H1 (cell line): ENCODE data around the gene SIAH3. TPM values are rescaled to one million over a fixed set of nuclear protein-coding genes. Genes with fewer than 3 reads are reported as not detected.

ENCODE experiments used
- CTCF ChIA-PET: fragments of 300-600 bp; sonication (Branson Sonifier 250); formaldehyde crosslinking; loops from one replicate; lab custom pipeline; 2021; ENCODE audit not compliant: partially characterized antibody; lab: Charles Lee
- POLR2A ChIA-PET: fragments of 300-600 bp; sonication (Branson Sonifier 250); formaldehyde crosslinking; loops from one replicate; lab custom pipeline; 2021; ENCODE audit warnings: inconsistent platforms; ENCODE audit not compliant: partially characterized antibody; lab: Charles Lee
- DNase-seq, 2 experiments: peaks; one replicate each; pipeline versions ENCODE4 v3.0.0 to v3.0.0-alpha.2; 2010 to 2022; ENCODE audit warnings: low spot score in 2 of 2, low read depth in 1 of 2, mixed read lengths in 1 of 2
- FAIRE-seq: peaks from 2 replicates; lab custom pipeline; 2011; peaks lifted over from hg19 to GRCh38; lab: Jason Lieb, UNC
- H2AFZ ChIP-seq: 2 replicates; pipeline ENCODE4 v1.8.1; 2012; ENCODE audit warnings: low read length, inconsistent platforms
- H2AK5ac ChIP-seq: 2 replicates; pipeline ENCODE4 v1.6.1; 2013; ENCODE audit warnings: low read depth, low read length
- H2BK120ac ChIP-seq: replicated peaks from 2 replicates; pipeline ENCODE3; 2013; ENCODE audit warnings: low read depth, low read length, inconsistent platforms
- H2BK12ac ChIP-seq: 2 replicates; pipeline ENCODE4 v1.6.1; 2013; ENCODE audit warnings: low read depth, low read length
- H2BK15ac ChIP-seq: 2 replicates; pipeline ENCODE4 v1.6.1; 2013; ENCODE audit warnings: low read length
- H2BK20ac ChIP-seq: 2 replicates; pipeline ENCODE4 v1.6.1; 2013; ENCODE audit warnings: low read length
- H2BK5ac ChIP-seq: 2 replicates; pipeline ENCODE4 v1.6.1; 2013; ENCODE audit warnings: low read depth, low read length
- H3K14ac ChIP-seq: 2 replicates; pipeline ENCODE4 v1.6.1; 2013; ENCODE audit warnings: inconsistent platforms; ENCODE audit not compliant: insufficient read length
- H3K18ac ChIP-seq: 2 replicates; pipeline ENCODE4 v1.6.1; 2013; ENCODE audit warnings: low read length; ENCODE audit errors: extremely low read depth
- H3K23ac ChIP-seq: 2 replicates; pipeline ENCODE4 v1.6.1; 2013; ENCODE audit warnings: inconsistent platforms; ENCODE audit not compliant: insufficient read length
- H3K23me2 ChIP-seq: 2 replicates; pipeline ENCODE4 v1.6.1; 2013; ENCODE audit warnings: low read depth, low read length
- H3K27ac ChIP-seq: 2 replicates; pipeline ENCODE4 v1.6.1; 2011; ENCODE audit warnings: low read depth, low read length, inconsistent platforms
- H3K27me3 ChIP-seq, 4 experiments: replicated peaks in 1 of 4; 1 replicate in 1 of 4; 2 replicates in 3 of 4; pipeline versions ENCODE4 v1.6.1 to v1.8.1; 2011 to 2013; ENCODE audit warnings: low read length in 3 of 4, mild to moderate bottlenecking in 3 of 4, inconsistent platforms in 2 of 4, mixed read lengths in 2 of 4, moderate library complexity in 1 of 4; ENCODE audit not compliant: control insufficient read depth in 3 of 4, insufficient read depth in 3 of 4; ENCODE audit errors: extremely low read depth in 1 of 4
- H3K36me3 ChIP-seq, 4 experiments: 2 replicates each; pipeline versions ENCODE4 v1.6.1 to v1.8.1; 2011 to 2013; ENCODE audit warnings: mild to moderate bottlenecking in 4 of 4, low read length in 3 of 4, moderate library complexity in 2 of 4, control low read depth in 1 of 4, inconsistent platforms in 1 of 4; ENCODE audit not compliant: insufficient read depth in 4 of 4, control insufficient read depth in 2 of 4
- H3K4ac ChIP-seq: replicated peaks from 2 replicates; pipeline ENCODE3; 2013; ENCODE audit warnings: low read length, low read depth, mixed read lengths, inconsistent platforms; ENCODE audit not compliant: insufficient read length
- H3K4me1 ChIP-seq, 4 experiments: replicated peaks in 1 of 4; 1 replicate in 1 of 4; 2 replicates in 3 of 4; pipeline versions ENCODE4 v1.6.1 to v1.8.1; 2011 to 2013; ENCODE audit warnings: low read length in 3 of 4, inconsistent platforms in 2 of 4, mixed read lengths in 1 of 4; ENCODE audit not compliant: insufficient read depth in 4 of 4, control insufficient read depth in 3 of 4
- H3K4me2 ChIP-seq, 2 experiments: 2 replicates each; pipeline versions ENCODE4 v1.6.1 to v1.8.1; 2011 to 2013; ENCODE audit warnings: low read depth in 2 of 2, low read length in 2 of 2, control low read depth in 1 of 2, inconsistent platforms in 1 of 2, mild to moderate bottlenecking in 1 of 2; ENCODE audit not compliant: insufficient read depth in 1 of 2
- H3K4me3 ChIP-seq, 4 experiments: fragments of 200-600, 300-600 bp in 1 of 4; sonication (generic), shearing (Covaris generic), sonication (Bioruptor Twin) in 1 of 4; 2 replicates each; pipeline versions ENCODE4 v1.5.1 to v1.8.1; 2011 to 2016; ENCODE audit warnings: low read length in 4 of 4, low read depth in 3 of 4, control low read depth in 2 of 4, inconsistent platforms in 2 of 4, mild to moderate bottlenecking in 2 of 4, mixed read lengths in 1 of 4, moderate library complexity in 1 of 4; ENCODE audit not compliant: insufficient read depth in 2 of 4; ENCODE audit errors: extremely low read depth in 1 of 4
- H3K56ac ChIP-seq: replicated peaks from 2 replicates; pipeline ENCODE3; 2013; ENCODE audit warnings: low read depth, mild to moderate bottlenecking, mixed read lengths, low read length, inconsistent platforms; ENCODE audit not compliant: insufficient read length
- H3K79me1 ChIP-seq: 2 replicates; pipeline ENCODE4 v1.6.1; 2013; ENCODE audit warnings: low read depth, low read length, control low read depth
- H3K79me2 ChIP-seq, 2 experiments: 2 replicates each; pipeline versions ENCODE4 v1.6.1 to v1.8.1; 2012 to 2013; ENCODE audit warnings: low read length in 2 of 2, mild to moderate bottlenecking in 2 of 2, inconsistent platforms in 1 of 2; ENCODE audit not compliant: insufficient read depth in 2 of 2, control insufficient read depth in 1 of 2
- H3K9ac ChIP-seq, 4 experiments: replicated peaks in 1 of 4; 1 replicate in 1 of 4; 2 replicates in 3 of 4; pipeline versions ENCODE4 v1.6.1 to v1.8.1; 2011 to 2013; ENCODE audit warnings: low read depth in 3 of 4, low read length in 3 of 4, control low read depth in 2 of 4, mild to moderate bottlenecking in 2 of 4, moderate library complexity in 2 of 4, inconsistent platforms in 1 of 4; ENCODE audit errors: extremely low read depth in 1 of 4
- H3K9me3 ChIP-seq, 2 experiments: 2 replicates each; pipeline versions ENCODE4 v1.6.1 to v1.8.1; 2012 to 2013; ENCODE audit warnings: mild to moderate bottlenecking in 2 of 2, moderate library complexity in 2 of 2, control low read depth in 1 of 2, inconsistent platforms in 1 of 2, low read depth in 1 of 2, low read length in 1 of 2, mixed read lengths in 1 of 2; ENCODE audit not compliant: insufficient read depth in 2 of 2
- H4K20me1 ChIP-seq, 2 experiments: replicated peaks in 1 of 2; 2 replicates each; pipeline versions ENCODE3 to v1.8.1; 2011 to 2013; ENCODE audit warnings: inconsistent platforms in 2 of 2, low read length in 2 of 2, mild to moderate bottlenecking in 1 of 2; ENCODE audit not compliant: insufficient read depth in 2 of 2, control insufficient read depth in 1 of 2
- H4K5ac ChIP-seq: 2 replicates; pipeline ENCODE4 v1.6.1; 2013; ENCODE audit warnings: low read length, low read depth, mixed read lengths, inconsistent platforms; ENCODE audit not compliant: insufficient read length
- H4K8ac ChIP-seq: 2 replicates; pipeline ENCODE4 v1.8.0; 2013; ENCODE audit warnings: mild to moderate bottlenecking, moderate library complexity, low read length, inconsistent platforms; ENCODE audit not compliant: insufficient read depth; ENCODE audit errors: extremely low read depth
- H4K91ac ChIP-seq: replicated peaks from 2 replicates; pipeline ENCODE3; 2013; ENCODE audit warnings: low read length, mixed read lengths, inconsistent platforms; ENCODE audit not compliant: insufficient read length
- CBX8 ChIP-seq: fragments of 300-800, 300-1000 bp; sonication (generic); IDR thresholded peaks from 2 replicates; pipeline ENCODE4 v1.7.1; 2016; ENCODE audit warnings: low read depth, low read length, borderline replicate concordance
- CHD1 ChIP-seq: IDR thresholded peaks from 2 replicates; pipeline ENCODE4 v1.6.1; 2012; ENCODE audit warnings: low read depth, low read length, improper control_type of control experiment
- EGR1 ChIP-seq: IDR thresholded peaks from 2 replicates; pipeline ENCODE4 v1.6.1; 2011; ENCODE audit warnings: low read depth, low read length, borderline replicate concordance
- EP300 ChIP-seq, 2 experiments: IDR thresholded peaks; 1 replicate in 1 of 2; 2 replicates in 1 of 2; pipeline ENCODE4 v1.6.1; 2011 to 2012; ENCODE audit warnings: low read depth in 2 of 2, low read length in 2 of 2, mild to moderate bottlenecking in 2 of 2, borderline replicate concordance in 1 of 2, inconsistent platforms in 1 of 2, moderate library complexity in 1 of 2
- EZH2 ChIP-seq: fragments of 200-600 bp; sonication (generic); IDR thresholded peaks from 2 replicates; pipeline ENCODE4 v1.7.1; 2012; ENCODE audit warnings: low read depth, mild to moderate bottlenecking, moderate library complexity, low read length, inconsistent platforms; ENCODE audit not compliant: severe bottlenecking
- KDM1A ChIP-seq: fragments of 200-600, 300-600 bp; sonication (generic); IDR thresholded peaks from 2 replicates; pipeline ENCODE4 v1.7.1; 2016; ENCODE audit warnings: mild to moderate bottlenecking, low read length, borderline replicate concordance
- KDM4A ChIP-seq: IDR thresholded peaks from one replicate; pipeline ENCODE4 v1.7.1; 2012; ENCODE audit warnings: low read depth, mild to moderate bottlenecking, moderate library complexity, low read length, inconsistent platforms; ENCODE audit not compliant: severe bottlenecking
- NANOG ChIP-seq: IDR thresholded peaks from 2 replicates; pipeline ENCODE4 v1.6.1; 2011; ENCODE audit warnings: low read length, low read depth, mild to moderate bottlenecking, inconsistent platforms; ENCODE audit not compliant: insufficient read depth, poor library complexity, severe bottlenecking
- POU5F1 ChIP-seq: IDR thresholded peaks from 2 replicates; pipeline ENCODE4 v1.6.1; 2011; ENCODE audit warnings: low read depth, mild to moderate bottlenecking, low read length, moderate library complexity
- SIN3A ChIP-seq, 2 experiments: IDR thresholded peaks in 1 of 2; conservative IDR thresholded peaks in 1 of 2; 2 replicates each; pipeline ENCODE4 v1.6.1; 2011 to 2012; ENCODE audit warnings: low read length in 2 of 2, improper control_type of control experiment in 1 of 2, low read depth in 1 of 2, mild to moderate bottlenecking in 1 of 2
- SP2 ChIP-seq: IDR thresholded peaks from 2 replicates; pipeline ENCODE4 v1.6.1; 2012; ENCODE audit warnings: mild to moderate bottlenecking, low read length, inconsistent platforms
- TBP ChIP-seq: IDR thresholded peaks from 2 replicates; pipeline ENCODE4 v1.6.1; 2011; ENCODE audit warnings: low read depth, low read length, improper control_type of control experiment
- TCF12 ChIP-seq: IDR thresholded peaks from 2 replicates; pipeline ENCODE4 v1.6.1; 2011; ENCODE audit warnings: low read depth, mild to moderate bottlenecking, low read length
- TEAD4 ChIP-seq: IDR thresholded peaks from 2 replicates; pipeline ENCODE4 v1.6.1; 2012; ENCODE audit warnings: low read depth, low read length, inconsistent platforms, mixed read lengths
- WGBS, 2 experiments: shearing (Covaris generic) in 1 of 2; methylation state at CpG; one replicate each; pipeline versions ENCODE4 v1.1.6 to v1.1.7; 2013 to 2015; ENCODE audit warnings: low lambda C conversion rate in 2 of 2, mixed read lengths in 2 of 2, inconsistent platforms in 1 of 2, low coverage in 1 of 2, missing lambda C conversion rate in 1 of 2; ENCODE audit not compliant: insufficient replicate concordance in 2 of 2, insufficient coverage in 1 of 2, insufficient read length in 1 of 2; ENCODE audit errors: extremely low coverage in 1 of 2, missing lambda C conversion rate in 1 of 2; 5-methylcytosine and 5-hydroxymethylcytosine counted together
- polyA plus RNA-seq, 7 experiments: library from polyadenylated mRNA; depleted of rRNA in 3 of 7; stranded (reverse) in 5 of 7; unstranded in 2 of 7; fragments of >200 nt in 5 of 7; fragments of 200-250 nt in 2 of 7; gene quantifications; 1 replicate in 5 of 7; 2 replicates in 1 of 7; 4 replicates in 1 of 7; pipeline versions ENCODE4 v1.2.1 to v1.2.3, GENCODE V29; 2011 to 2013; ENCODE audit warnings: missing spikeins in 2 of 7, mixed read lengths in 2 of 7
- total RNA-seq: library from RNA; stranded (reverse); fragmentation: NEBNext Ultra II Directional; extraction: Animal tissue kit (Norgen Biotek cat#: 25700); gene quantifications from 2 replicates; pipeline ENCODE4 v1.2.1, GENCODE V29; 2021

SIAH3 gene
- total and polyA plus RNA-seq, 2 of the 8 experiments (the other 6 are each of a cell fraction or from before 2014, with no cell fraction given), result 0.15 to 0.17 TPM

- H2BK120ac ChIP-seq, result peak overlapping the region; percentile 36
- WGBS, 2 experiments, result 98% methylated on average over 5 of the region's 5 CpGs; no CpG with 5 or more reads in 1 of the 2 experiments
- no peaks in the 10 kb centered on the region for H4K20me1 ChIP-seq
- no peak for FAIRE-seq
- DNase-seq, result peak in 1 of 2 experiments; percentile 19
- no peaks in the 10 kb centered on the region for H3K36me3 ChIP-seq
- no peak overlapping the region for H3K4ac ChIP-seq
- no peaks in the 10 kb centered on the region for H3K9me3 ChIP-seq
- H3K4me2 ChIP-seq, result no peak overlapping the region
- ChIA-PET POLR2A (no interaction called here), CTCF (interaction anchor here (2.5 kb wide), 1 partner anchor 23 kb away, joined by 9 read pairs; no protein-coding TSS in a partner anchor)
- no peaks in the 10 kb centered on the region for H3K27me3 ChIP-seq
- no peaks in the 10 kb centered on the region for H3K79me1 ChIP-seq
- no peak overlapping the region for H2AFZ ChIP-seq
- no peak overlapping the region for H4K8ac ChIP-seq
- H4K5ac ChIP-seq, result no peak overlapping the region
- H2BK20ac ChIP-seq, result no peak overlapping the region
- no peak overlapping the region for H3K23ac ChIP-seq
- H4K91ac ChIP-seq, result no peak overlapping the region
- peak overlapping the region; percentile 45; the same call in 1 of the 2 replicates for H2BK12ac ChIP-seq
- H3K4me3 ChIP-seq, result no peak overlapping the region
- H3K4me1 ChIP-seq, result peaks cover 0 to 10% (median 5%) of the 10 kb centered on the region in 4 experiments; a peak in 4 of 7 replicates
- H2BK15ac ChIP-seq, result no peak overlapping the region; the same call in 1 of the 2 replicates
- no peak overlapping the region for H3K56ac ChIP-seq
- H2BK5ac ChIP-seq, result no peak overlapping the region
- no peaks in the 10 kb centered on the region; a peak in 1 of 4 replicates for H3K79me2 ChIP-seq
- H2AK5ac ChIP-seq, result no peak overlapping the region
- H3K18ac ChIP-seq, result no peak overlapping the region
- H3K27ac ChIP-seq, result no peak overlapping the region
- H3K23me2 ChIP-seq, result no peaks in the 10 kb centered on the region; the same call in 1 of the 2 replicates
- no peak overlapping the region for H3K9ac ChIP-seq
- no peak overlapping the region for H3K14ac ChIP-seq
- no peak for TF ChIP-seq TEAD4
- no peak for TF ChIP-seq SIN3A (conservative IDR thresholded peaks at IDR 0.05 in 1 of 2, IDR thresholded peaks at IDR 0.05 in 1 of 2; ENCODE audit: low read depth in 1 of 2, low read length in 2 of 2)
- no peak for TF ChIP-seq TCF12
- TF ChIP-seq CHD1, result no peak
- no peak for TF ChIP-seq KDM4A
- TF ChIP-seq EGR1, result no peak
- TF ChIP-seq EZH2, result no peak
- TF ChIP-seq SP2, result no peak
- no peak for TF ChIP-seq CBX8
- TF ChIP-seq NANOG, result no peak
- TF ChIP-seq EP300 (IDR thresholded peaks at IDR 0.05; ENCODE audit: borderline replicate concordance in 1 of 2, low read depth in 2 of 2, low read length in 2 of 2), result no peak
- TF ChIP-seq KDM1A, result no peak
- TF ChIP-seq TBP, result no peak
- TF ChIP-seq POU5F1, result no peak
These were observed 21.4 kb downstream of the SIAH3 start for GRCh38 chr13:45830121-45830520.
